H9 (cell line): Measurements from ENCODE around the gene ADI1. TPM values are rescaled to one million over a fixed set of nuclear protein-coding genes. Genes with fewer than 3 reads are reported as not detected.
A peak's percentile ranks its signal among the peaks of the same experiment; 100 is the strongest.

Experiments
- DNase-seq: peaks from one replicate; pipeline ENCODE4 v3.0.0-alpha.2; 2017
- H2AFZ ChIP-seq: one replicate; pipeline ENCODE4 v1.6.1; 2013; ENCODE audit warnings: mild to moderate bottlenecking, low read length, control low read depth, moderate library complexity
- H2AK5ac ChIP-seq: 2 replicates; pipeline ENCODE4 v1.6.1; 2013; ENCODE audit warnings: low read length, control low read depth, mixed read lengths; ENCODE audit not compliant: insufficient read length
- H2BK120ac ChIP-seq: one replicate; pipeline ENCODE4 v1.6.1; 2013; ENCODE audit warnings: low read depth, mild to moderate bottlenecking, low read length, control low read depth, inconsistent platforms; ENCODE audit not compliant: poor library complexity, severe bottlenecking
- H2BK12ac ChIP-seq: 2 replicates; pipeline ENCODE4 v1.6.1; 2013; ENCODE audit warnings: low read length, control low read depth, mixed read lengths, low read depth; ENCODE audit not compliant: insufficient read length
- H2BK15ac ChIP-seq: 2 replicates; pipeline ENCODE4 v1.6.1; 2013; ENCODE audit warnings: low read depth, low read length, control low read depth
- H2BK20ac ChIP-seq: one replicate; pipeline ENCODE4 v1.6.1; 2013; ENCODE audit warnings: low read depth, mild to moderate bottlenecking, low read length, control low read depth, inconsistent platforms; ENCODE audit not compliant: poor library complexity, severe bottlenecking
- H2BK5ac ChIP-seq: 2 replicates; pipeline ENCODE4 v1.6.1; 2013; ENCODE audit warnings: low read length, control low read depth, mixed read lengths; ENCODE audit not compliant: insufficient read length
- H3K14ac ChIP-seq: 2 replicates; pipeline ENCODE4 v1.6.1; 2013; ENCODE audit warnings: low read length, control low read depth; ENCODE audit not compliant: insufficient read depth
- H3K18ac ChIP-seq: 2 replicates; pipeline ENCODE4 v1.6.1; 2013; ENCODE audit warnings: low read depth, mild to moderate bottlenecking, mixed read lengths, low read length, control low read depth; ENCODE audit not compliant: insufficient read length
- H3K23ac ChIP-seq: 2 replicates; pipeline ENCODE4 v1.6.1; 2013; ENCODE audit warnings: low read length, control low read depth, mixed read lengths, low read depth; ENCODE audit not compliant: insufficient read length
- H3K23me2 ChIP-seq: 2 replicates; pipeline ENCODE4 v1.6.1; 2013; ENCODE audit warnings: low read depth, mild to moderate bottlenecking, mixed read lengths, low read length, control low read depth; ENCODE audit not compliant: insufficient read length, poor library complexity, severe bottlenecking
- H3K27ac ChIP-seq: 2 replicates; pipeline ENCODE4 v1.5.1; 2013; ENCODE audit warnings: low read length, control low read depth, mixed read lengths, low read depth; ENCODE audit not compliant: insufficient read length
- H3K27me3 ChIP-seq: 2 replicates; pipeline ENCODE4 v1.6.1; 2013; ENCODE audit warnings: low read length, control low read depth, inconsistent platforms; ENCODE audit not compliant: insufficient read depth
- H3K4ac ChIP-seq: 2 replicates; pipeline ENCODE4 v1.6.1; 2013; ENCODE audit warnings: low read depth, mild to moderate bottlenecking, control low read depth, inconsistent platforms, low read length, moderate library complexity
- H3K4me1 ChIP-seq: 2 replicates; pipeline ENCODE4 v1.6.1; 2013; ENCODE audit warnings: low read length, control low read depth, inconsistent platforms; ENCODE audit not compliant: insufficient read depth
- H3K4me2 ChIP-seq: 2 replicates; pipeline ENCODE4 v1.6.1; 2013; ENCODE audit warnings: low read length, control low read depth, mixed read lengths; ENCODE audit not compliant: insufficient read length, insufficient read depth
- H3K56ac ChIP-seq: 2 replicates; pipeline ENCODE4 v1.6.1; 2013; ENCODE audit warnings: low read depth, mild to moderate bottlenecking, mixed read lengths, low read length, control low read depth; ENCODE audit not compliant: insufficient read length
- H3K79me1 ChIP-seq: 2 replicates; pipeline ENCODE4 v1.6.1; 2013; ENCODE audit warnings: low read depth, mild to moderate bottlenecking, moderate library complexity, low read length, control low read depth, inconsistent platforms; ENCODE audit not compliant: insufficient read depth, poor library complexity, severe bottlenecking
- H3K79me2 ChIP-seq: 2 replicates; pipeline ENCODE4 v1.6.1; 2013; ENCODE audit warnings: low read length, control low read depth, inconsistent platforms; ENCODE audit not compliant: insufficient read depth
- H3K9ac ChIP-seq: 2 replicates; pipeline ENCODE4 v1.6.1; 2013; ENCODE audit warnings: low read length, control low read depth, mixed read lengths; ENCODE audit not compliant: insufficient read length; ENCODE audit errors: extremely low read depth
- H3K9me3 ChIP-seq: one replicate; pipeline ENCODE4 v1.6.1; 2013; ENCODE audit warnings: low read depth, low read length, inconsistent platforms; ENCODE audit not compliant: control insufficient read depth
- H3T11ph ChIP-seq: one replicate; pipeline ENCODE4 v1.6.1; 2013; ENCODE audit warnings: mild to moderate bottlenecking, low read length, control low read depth, inconsistent platforms
- H4K20me1 ChIP-seq: one replicate; pipeline ENCODE4 v1.6.1; 2013; ENCODE audit not compliant: control insufficient read depth, insufficient read length, insufficient read depth
- H4K5ac ChIP-seq: 2 replicates; pipeline ENCODE4 v1.6.1; 2013; ENCODE audit warnings: low read depth, mild to moderate bottlenecking, mixed read lengths, low read length, control low read depth; ENCODE audit not compliant: insufficient read length
- H4K8ac ChIP-seq: replicated peaks from 2 replicates; pipeline ENCODE4 v1.6.1; 2013; ENCODE audit warnings: low read length, control low read depth, mixed read lengths, low read depth; ENCODE audit not compliant: insufficient read length
- H4K91ac ChIP-seq: 2 replicates; pipeline ENCODE4 v1.6.1; 2013; ENCODE audit warnings: low read depth, mild to moderate bottlenecking, moderate library complexity, mixed read lengths, low read length, control low read depth; ENCODE audit not compliant: insufficient read length
- H3K27ac Mint-ChIP-seq, 3 experiments: 2 replicates in 2 of 3; 3 replicates in 1 of 3; pipeline ENCODE4 v1.8.0; 2020 to 2021; ENCODE audit warnings: mixed read lengths in 3 of 3, mild to moderate bottlenecking in 1 of 3, moderate library complexity in 1 of 3
- H3K27me3 Mint-ChIP-seq: 2 replicates; pipeline ENCODE4 v1.8.0; 2021; ENCODE audit warnings: low read depth, mild to moderate bottlenecking, moderate library complexity, mixed read lengths
- H3K36me3 Mint-ChIP-seq, 3 experiments: 2 replicates in 2 of 3; 3 replicates in 1 of 3; pipeline ENCODE4 v1.8.0; 2020 to 2021; ENCODE audit warnings: low read depth in 3 of 3, mixed read lengths in 3 of 3; ENCODE audit not compliant: insufficient read depth in 1 of 3
- H3K4me1 Mint-ChIP-seq, 2 experiments: 2 replicates each; pipeline ENCODE4 v1.8.0; 2020; ENCODE audit warnings: mixed read lengths in 2 of 2
- H3K4me3 Mint-ChIP-seq, 2 experiments: 2 replicates in 1 of 2; 3 replicates in 1 of 2; pipeline ENCODE4 v1.8.0; 2020 to 2021; ENCODE audit warnings: mild to moderate bottlenecking in 2 of 2, mixed read lengths in 2 of 2, moderate library complexity in 1 of 2
- H3K9me3 Mint-ChIP-seq, 2 experiments: 2 replicates in 1 of 2; 3 replicates in 1 of 2; pipeline ENCODE4 v1.8.0; 2020; ENCODE audit warnings: mild to moderate bottlenecking in 2 of 2, mixed read lengths in 2 of 2, moderate library complexity in 1 of 2
- CTCF ChIP-seq: fragments of 200-600 bp; sonication (generic); conservative IDR thresholded peaks from 3 replicates; pipeline ENCODE4 v1.8.0; 2021; ENCODE audit warnings: antibody characterized with exemption, mild to moderate bottlenecking
- WGBS: extraction: QIAGEN DNeasy Blood & Tissue Kit; methylation state at CpG from one replicate; pipeline ENCODE4 v1.1.7; 2013; ENCODE audit warnings: missing lambda C conversion rate, low lambda C conversion rate, mixed read lengths; ENCODE audit not compliant: insufficient read length; ENCODE audit errors: extremely low coverage; 5-methylcytosine and 5-hydroxymethylcytosine counted together
- total RNA-seq: library from RNA; stranded (reverse); gene quantifications from 2 replicates; pipeline ENCODE4 v1.2.1, GENCODE V29; 2021

The ADI1 gene
- total RNA-seq, 1 experiment from 2014 or later, result 23.4 TPM

GRCh38 chr2:3563521-3563976, 44.2 kb upstream of the ADI1 start:
- H2BK120ac ChIP-seq, result no peak overlapping the region
- no peaks in the 10 kb centered on the region for H3K9me3 Mint-ChIP-seq
- peaks cover 9 to 32% (median 23%) of the 10 kb centered on the region in 3 experiments; a peak in 6 of 7 replicates for H3K36me3 Mint-ChIP-seq

More at GRCh38 chr2:3563521-3563976, 44.2 kb upstream of the ADI1 start:
- H3K9me3 ChIP-seq, result no peaks in the 10 kb centered on the region
- no peaks in the 10 kb centered on the region; the same call in 1 of the 2 replicates for H3K27me3 Mint-ChIP-seq
- no peak overlapping the region for H2BK15ac ChIP-seq
- H3K27ac Mint-ChIP-seq, result peak overlapping the region in 1 of 3 experiments; percentile 94; a peak in 1 of 7 replicates
- no peak overlapping the region for H3K4me3 Mint-ChIP-seq
- H2BK5ac ChIP-seq, result no peak overlapping the region
- H4K8ac ChIP-seq, result no peak overlapping the region
- H3K79me2 ChIP-seq, result no peaks in the 10 kb centered on the region
- no peak for TF ChIP-seq CTCF
- no peaks in the 10 kb centered on the region for H3K4me1 ChIP-seq
- no peak overlapping the region for H3K56ac ChIP-seq
- no CpG with 5 or more reads among the region's 5 CpGs for WGBS
- H3K4ac ChIP-seq, result no peak overlapping the region; the same call in 1 of the 2 replicates
- DNase-seq, result no peak
- no peaks in the 10 kb centered on the region for H3K27me3 ChIP-seq
- no peak overlapping the region for H4K91ac ChIP-seq
- peaks cover 4% of the 10 kb centered on the region for H4K20me1 ChIP-seq
- no peak overlapping the region for H2AFZ ChIP-seq
- H3K9ac ChIP-seq, result no peak overlapping the region
- peak overlapping the region; percentile 66 for H2BK20ac ChIP-seq
- no peaks in the 10 kb centered on the region for H3K23me2 ChIP-seq
- H3K14ac ChIP-seq, result no peak overlapping the region
- H4K5ac ChIP-seq, result peak overlapping the region; percentile 37
- no peak overlapping the region for H3K18ac ChIP-seq
- H3K79me1 ChIP-seq, result no peaks in the 10 kb centered on the region
- no peak overlapping the region for H2AK5ac ChIP-seq
- H3K23ac ChIP-seq, result no peak overlapping the region
- H3K27ac ChIP-seq, result no peak overlapping the region
- H3K4me2 ChIP-seq, result no peak overlapping the region
- peaks cover 5 to 7% of the 10 kb centered on the region in 2 experiments for H3K4me1 Mint-ChIP-seq
- peak overlapping the region; percentile 68 for H2BK12ac ChIP-seq
- H3T11ph ChIP-seq, result no peak overlapping the region
